Gastroesophageal sphincter (tissue), 4 donors: ENCODE results near the gene ERCC6. TPM values are rescaled to one million over a fixed set of nuclear protein-coding genes. Genes with fewer than 3 reads are reported as not detected.

Source experiments
- ATAC-seq: fragments of 150-250 bp; one replicate; pipeline ENCODE4 v1.9.1; 2016; ENCODE audit warnings: mild to moderate bottlenecking, moderate library complexity
- H3K27ac ChIP-seq, 4 donors: fragments of 200-600 bp; sonication (generic) in 3 of 4; 1 replicate in 3 of 4; 2 replicates in 1 of 4; pipeline ENCODE4 v1.5.1; 2016 to 2019
- H3K27me3 ChIP-seq: fragments of 200-600 bp; sonication (generic); one replicate; pipeline ENCODE4 v1.5.1; 2019
- H3K36me3 ChIP-seq, 2 donors: fragments of 200-600 bp; sonication (generic); one replicate each; pipeline ENCODE4 v1.5.1; 2019; ENCODE audit warnings: control low read depth in 1 of 2
- H3K4me1 ChIP-seq, 3 donors: fragments of 200-600 bp; sonication (generic); 1 replicate in 2 of 3; 2 replicates in 1 of 3; pipeline ENCODE4 v1.5.1; 2016 to 2019; ENCODE audit warnings: control low read depth in 2 of 3
- H3K4me3 ChIP-seq, 2 donors: fragments of 200-600 bp; sonication (generic); one replicate each; pipeline ENCODE4 v1.5.1; 2019; ENCODE audit warnings: mild to moderate bottlenecking in 1 of 2, moderate library complexity in 1 of 2
- H3K9me3 ChIP-seq, 3 donors: fragments of 200-600 bp; sonication (generic); one replicate each; pipeline ENCODE4 v1.5.1; 2017 to 2019; ENCODE audit warnings: control low read depth in 2 of 3
- EP300 ChIP-seq: sonication (generic); formaldehyde crosslinking; IDR thresholded peaks from one replicate; pipeline ENCODE4 v1.6.1; 2017; ENCODE audit warnings: antibody characterized with exemption, mild to moderate bottlenecking
- POLR2A ChIP-seq, 2 donors: fragments of 450-650 bp; IDR thresholded peaks; one replicate each; pipeline ENCODE4 v1.6.1; 2017; ENCODE audit warnings: antibody characterized with exemption in 2 of 2, mild to moderate bottlenecking in 2 of 2, moderate library complexity in 1 of 2
- POLR2AphosphoS5 ChIP-seq: sonication (generic); formaldehyde crosslinking; IDR thresholded peaks from one replicate; pipeline ENCODE4 v1.6.1; 2017; ENCODE audit warnings: antibody characterized with exemption
- WGBS, 2 donors: methylation state at CpG; one replicate each; pipeline ENCODE4 v1.1.5; 2018; ENCODE audit warnings: low coverage in 1 of 2; 5-methylcytosine and 5-hydroxymethylcytosine counted together
- total RNA-seq, 4 donors: library from RNA; depleted of rRNA; stranded (reverse); fragments of >200 nt; gene quantifications; one replicate each; pipeline ENCODE4 v1.1.0, GENCODE V29; 2016
- TF ChIP-seq, protein P1 (sequence below), 4 experiments: fragments of 200-600 bp in 2 of 4; fragments of 450-650 bp in 2 of 4; sonication (generic) in 1 of 4; IDR thresholded peaks; one replicate each; pipeline ENCODE4 v1.5.1; 2017 to 2019; ENCODE audit warnings: antibody characterized with exemption in 4 of 4, mild to moderate bottlenecking in 2 of 4, moderate library complexity in 2 of 4

ERCC6 gene
- total RNA-seq, 4 donors from 2014 or later, result 9.6 to 13.5 (median 11.0) TPM

DNA sequence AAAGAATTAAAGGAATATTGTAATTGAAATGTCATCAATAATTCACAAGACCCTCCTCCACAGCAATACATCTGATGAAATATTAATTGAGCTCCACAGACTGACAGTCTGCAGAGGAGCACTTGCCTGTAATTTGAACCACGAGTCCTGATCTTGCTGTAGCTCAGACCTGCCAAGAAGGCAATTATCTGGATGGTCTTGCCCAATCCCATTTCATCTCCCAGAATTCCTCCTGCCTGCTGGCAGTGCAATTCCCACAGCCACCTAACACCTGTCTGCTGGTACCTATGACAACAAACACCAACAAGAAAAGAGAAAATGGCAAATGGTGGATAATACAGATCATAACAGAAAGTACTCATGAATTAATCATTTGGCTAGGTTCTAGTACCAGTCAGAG, 38.5 kb downstream of the ERCC6 start:
- 100% methylated on average over 1 of the region's 1 CpG for WGBS, 2 donors
- no peaks in the 10 kb centered on the region for H3K27me3 ChIP-seq
- H3K27ac ChIP-seq, result no peak overlapping the region
- peaks cover 0 to 30% of the 10 kb centered on the region in 2 donors for H3K36me3 ChIP-seq
- H3K4me3 ChIP-seq, result no peak overlapping the region
- TF ChIP-seq, protein P1, sequence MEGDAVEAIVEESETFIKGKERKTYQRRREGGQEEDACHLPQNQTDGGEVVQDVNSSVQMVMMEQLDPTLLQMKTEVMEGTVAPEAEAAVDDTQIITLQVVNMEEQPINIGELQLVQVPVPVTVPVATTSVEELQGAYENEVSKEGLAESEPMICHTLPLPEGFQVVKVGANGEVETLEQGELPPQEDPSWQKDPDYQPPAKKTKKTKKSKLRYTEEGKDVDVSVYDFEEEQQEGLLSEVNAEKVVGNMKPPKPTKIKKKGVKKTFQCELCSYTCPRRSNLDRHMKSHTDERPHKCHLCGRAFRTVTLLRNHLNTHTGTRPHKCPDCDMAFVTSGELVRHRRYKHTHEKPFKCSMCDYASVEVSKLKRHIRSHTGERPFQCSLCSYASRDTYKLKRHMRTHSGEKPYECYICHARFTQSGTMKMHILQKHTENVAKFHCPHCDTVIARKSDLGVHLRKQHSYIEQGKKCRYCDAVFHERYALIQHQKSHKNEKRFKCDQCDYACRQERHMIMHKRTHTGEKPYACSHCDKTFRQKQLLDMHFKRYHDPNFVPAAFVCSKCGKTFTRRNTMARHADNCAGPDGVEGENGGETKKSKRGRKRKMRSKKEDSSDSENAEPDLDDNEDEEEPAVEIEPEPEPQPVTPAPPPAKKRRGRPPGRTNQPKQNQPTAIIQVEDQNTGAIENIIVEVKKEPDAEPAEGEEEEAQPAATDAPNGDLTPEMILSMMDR (IDR thresholded peaks at IDR 0.05), result no peak
- TF ChIP-seq POLR2AphosphoS5, result no peak
- TF ChIP-seq EP300, result no peak
- TF ChIP-seq POLR2A (IDR thresholded peaks at IDR 0.05), result no peak
- no peak for ATAC-seq
- no peaks in the 10 kb centered on the region for H3K4me1 ChIP-seq
- no peaks in the 10 kb centered on the region for H3K9me3 ChIP-seq

DNA sequence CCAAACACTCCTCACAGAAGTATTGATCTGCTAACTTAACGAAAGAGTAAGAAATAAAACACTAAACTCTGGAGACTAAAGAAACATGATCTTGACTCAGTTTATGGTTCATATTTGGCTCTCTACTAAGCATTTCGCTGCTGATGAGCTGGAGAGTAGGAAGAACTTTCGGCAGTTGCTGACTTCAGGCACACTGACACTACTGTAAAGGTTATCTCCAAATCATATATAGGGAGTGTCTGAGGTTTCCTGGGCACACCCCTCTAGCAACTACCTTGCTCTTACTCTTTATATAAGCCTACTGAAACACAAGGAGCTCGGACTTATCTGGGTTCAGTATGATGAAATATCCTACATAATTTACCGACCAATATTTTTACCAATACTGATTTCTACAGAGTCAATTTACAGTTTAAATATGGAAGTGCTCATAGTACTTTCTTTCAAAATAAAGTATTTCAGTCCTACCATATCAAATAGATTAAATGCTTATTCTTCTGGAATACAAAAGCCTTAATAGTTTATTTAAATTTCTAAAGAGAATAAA, 39.5 kb downstream of the ERCC6 start:
- H3K27me3 ChIP-seq, result no peaks in the 10 kb centered on the region
- no peak overlapping the region for H3K27ac ChIP-seq
- TF ChIP-seq POLR2AphosphoS5 (no peak), POLR2A (IDR thresholded peaks at IDR 0.05) (no peak), EP300 (no peak)
- TF ChIP-seq, protein P1 (IDR thresholded peaks at IDR 0.05), result no peak
- H3K4me1 ChIP-seq, result no peaks in the 10 kb centered on the region
- no peak for ATAC-seq
- no peaks in the 10 kb centered on the region for H3K9me3 ChIP-seq
- WGBS, 2 donors, result 96 to 100% methylated on average over 3 to 5 of the region's 5 CpGs
- no peak overlapping the region for H3K4me3 ChIP-seq
- peaks cover 0 to 25% of the 10 kb centered on the region in 2 donors for H3K36me3 ChIP-seq

DNA sequence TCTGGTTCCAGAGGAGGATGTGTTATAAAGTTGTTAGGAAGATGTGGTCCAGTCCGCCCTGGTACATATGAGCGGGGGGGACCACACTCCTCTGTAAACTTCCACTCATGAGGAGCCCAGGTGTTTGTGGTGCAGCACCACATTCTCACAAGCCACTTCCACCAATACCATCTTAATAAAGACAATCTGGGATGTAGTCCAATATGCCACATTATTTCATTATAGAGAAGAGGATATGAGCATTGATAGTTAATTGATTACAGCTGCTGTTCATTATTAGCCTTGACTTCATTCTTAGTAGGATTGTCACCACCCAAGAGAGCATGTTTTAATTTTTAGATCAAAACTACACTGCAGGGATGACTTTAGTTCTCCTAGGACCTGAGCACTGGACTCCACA, 40.5 kb downstream of the ERCC6 start:
- Histone ChIP-seq H3K27me3 (no peaks in the 10 kb centered on the region), H3K27ac (no peak overlapping the region), H3K36me3 (peaks cover 0 to 25% of the 10 kb centered on the region in 2 donors), H3K4me3 (no peak overlapping the region), H3K9me3 (no peaks in the 10 kb centered on the region), H3K4me1 (no peaks in the 10 kb centered on the region)
- ATAC-seq, result no peak
- 91 to 100% methylated on average over 2 of the region's 2 CpGs for WGBS, 2 donors
- no peak for TF ChIP-seq EP300
- TF ChIP-seq, protein P1 (IDR thresholded peaks at IDR 0.05), result no peak
- TF ChIP-seq POLR2A (IDR thresholded peaks at IDR 0.05), result no peak
- TF ChIP-seq POLR2AphosphoS5, result no peak

DNA sequence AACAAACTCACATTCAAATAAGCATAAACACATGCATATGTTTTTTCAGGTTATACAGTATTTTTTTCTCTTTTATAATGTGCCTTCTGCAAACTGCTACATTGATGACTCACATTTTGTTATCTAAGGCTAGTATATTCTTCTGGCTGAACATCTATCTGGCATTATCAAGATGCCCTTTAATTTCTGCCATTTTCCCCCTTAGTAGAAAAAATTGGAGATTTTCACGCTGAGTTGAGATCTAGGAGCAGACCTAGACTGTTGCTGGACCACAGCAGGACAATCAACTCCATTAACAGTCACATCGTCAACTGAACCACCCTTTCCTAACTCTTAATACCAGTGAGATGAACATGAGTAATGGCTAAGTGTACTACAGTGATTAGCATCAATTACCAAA, 41.6 kb downstream of the ERCC6 start:
- Histone ChIP-seq H3K4me1 (no peaks in the 10 kb centered on the region), H3K36me3 (peaks cover 0 to 27% of the 10 kb centered on the region in 2 donors), H3K27me3 (no peaks in the 10 kb centered on the region), H3K4me3 (no peak overlapping the region), H3K9me3 (no peaks in the 10 kb centered on the region), H3K27ac (no peak overlapping the region)
- TF ChIP-seq EP300 (no peak), POLR2AphosphoS5 (no peak), POLR2A (IDR thresholded peaks at IDR 0.05) (no peak)
- TF ChIP-seq, protein P1 (IDR thresholded peaks at IDR 0.05), result no peak
- 94 to 100% methylated on average over 2 of the region's 2 CpGs for WGBS, 2 donors
- no peak for ATAC-seq

DNA sequence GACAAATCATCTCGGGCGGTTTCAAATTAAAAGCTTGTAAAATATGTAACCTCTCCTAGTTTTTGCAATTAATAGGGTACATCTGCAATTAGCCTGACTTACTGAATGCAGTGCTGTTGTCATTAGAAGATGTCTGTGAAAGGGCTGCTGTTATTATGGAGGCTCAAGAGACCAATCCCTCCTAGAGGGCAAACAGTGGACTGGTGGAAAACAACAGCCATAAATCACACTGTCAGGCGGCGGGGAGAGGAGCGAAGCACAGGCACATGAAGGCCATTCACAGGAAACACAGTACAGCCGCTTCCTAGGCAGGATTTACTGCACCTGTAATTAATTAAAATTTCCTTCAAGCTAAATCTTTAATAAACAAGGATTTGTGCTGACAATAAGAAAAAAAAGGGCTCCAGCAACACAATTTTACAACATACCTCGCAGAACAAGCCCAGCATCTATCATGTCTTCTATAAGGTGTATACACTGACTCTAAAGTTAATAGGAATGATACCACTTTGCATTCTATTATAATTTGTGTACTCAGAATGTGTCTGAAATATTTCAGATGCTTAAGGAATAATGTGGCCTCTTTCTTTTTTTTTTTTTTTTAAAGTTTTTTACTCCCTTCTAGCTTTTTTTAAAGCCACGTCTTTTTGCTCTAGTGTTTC, 50.7 kb downstream of the ERCC6 start:
- Histone ChIP-seq H3K4me3 (no peak overlapping the region), H3K4me1 (no peaks in the 10 kb centered on the region)
- ATAC-seq, result no peak

More for the DNA sequence above, 50.7 kb downstream of the ERCC6 start:
- H3K27ac ChIP-seq, result no peak overlapping the region
- H3K27me3 ChIP-seq, result no peaks in the 10 kb centered on the region
- TF ChIP-seq EP300 (no peak), POLR2AphosphoS5 (no peak)
- H3K9me3 ChIP-seq, result no peaks in the 10 kb centered on the region
- H3K36me3 ChIP-seq, result peaks cover 0 to 25% of the 10 kb centered on the region in 2 donors
- WGBS, 2 donors, result 77 to 84% methylated on average over 7 to 8 of the region's 8 CpGs
